AG04450 (cell line): ENCODE data around the gene NUDT9. TPM values are rescaled to one million over a fixed set of nuclear protein-coding genes. Genes with fewer than 3 reads are reported as not detected.
"Not testable (repeated sequence)": the region's sequence is repeated elsewhere in the genome, so short reads cannot be mapped to it uniquely, and the experiment has no call there.

Source experiments
- CTCF ChIA-PET: fragments of 300-600, 350-600 bp; formaldehyde crosslinking; extraction: SDS; loops from one replicate; lab custom pipeline; 2022; ENCODE audit warnings: antibody characterized with exemption, inconsistent platforms; lab: Charles Lee
- POLR2A ChIA-PET: fragments of 350-600 bp; formaldehyde crosslinking; extraction: SDS; loops from one replicate; lab custom pipeline; 2021; ENCODE audit warnings: antibody characterized with exemption, inconsistent platforms; lab: Yijun Ruan, JAX
- DNase-seq: peaks from one replicate; pipeline ENCODE4 v3.0.0-alpha.2; 2011; ENCODE audit warnings: low read depth, low spot score
- H3K27ac ChIP-seq: one replicate; pipeline ENCODE4 v1.5.1; 2012; ENCODE audit warnings: low read depth, low read length, control low read depth
- H3K27me3 ChIP-seq: one replicate; pipeline ENCODE4 v1.6.0; 2012; ENCODE audit warnings: low read length; ENCODE audit not compliant: control insufficient read depth, insufficient read depth
- H3K4me3 ChIP-seq: 2 replicates; pipeline ENCODE4 v1.5.1; 2011; ENCODE audit warnings: mild to moderate bottlenecking, low read depth, low read length, control low read depth
- H3K9me3 ChIP-seq: 2 replicates; pipeline ENCODE4 v1.5.1; 2012; ENCODE audit warnings: low read length; ENCODE audit not compliant: control insufficient read depth, insufficient read depth
- polyA plus RNA-seq: library from polyadenylated mRNA; depleted of rRNA; stranded (reverse); fragments of >200 nt; gene quantifications from 2 replicates; pipeline ENCODE4 v1.2.3, GENCODE V29; 2011
- TF ChIP-seq, protein P1 (sequence below): IDR thresholded peaks from 2 replicates; pipeline ENCODE4 v1.5.1; 2011; ENCODE audit warnings: low read depth, low read length, control low read depth, inconsistent platforms

NUDT9 gene
- polyA plus RNA-seq, 1 experiment, result 31.4 TPM

DNA sequence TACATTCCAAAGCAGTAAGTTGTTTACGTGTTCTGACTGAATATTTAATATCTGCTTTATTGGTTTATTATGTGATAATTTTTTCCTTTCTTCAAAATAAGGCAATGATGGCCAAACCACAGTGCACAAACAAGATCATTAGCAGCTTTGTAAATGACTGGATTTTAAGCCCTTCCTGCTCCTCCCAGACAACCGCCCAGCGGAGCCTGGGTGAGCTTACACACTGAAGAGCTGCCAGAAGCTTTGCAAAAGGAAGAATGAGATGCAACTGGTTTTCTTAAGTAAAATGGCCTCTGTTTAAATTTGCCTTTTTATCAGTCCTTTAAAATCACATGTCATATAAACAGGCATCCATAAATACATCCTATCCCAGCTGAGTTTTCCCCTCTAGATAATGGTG, 54.6 kb downstream of the NUDT9 start:
- CTCF ChIA-PET, result interaction anchor here (1.0 to 1.5 kb wide), 3 partner anchors 10 to 101 kb away, joined by 3 to 5 read pairs (median 4); no protein-coding TSS in a partner anchor
- no peak for DNase-seq

DNA sequence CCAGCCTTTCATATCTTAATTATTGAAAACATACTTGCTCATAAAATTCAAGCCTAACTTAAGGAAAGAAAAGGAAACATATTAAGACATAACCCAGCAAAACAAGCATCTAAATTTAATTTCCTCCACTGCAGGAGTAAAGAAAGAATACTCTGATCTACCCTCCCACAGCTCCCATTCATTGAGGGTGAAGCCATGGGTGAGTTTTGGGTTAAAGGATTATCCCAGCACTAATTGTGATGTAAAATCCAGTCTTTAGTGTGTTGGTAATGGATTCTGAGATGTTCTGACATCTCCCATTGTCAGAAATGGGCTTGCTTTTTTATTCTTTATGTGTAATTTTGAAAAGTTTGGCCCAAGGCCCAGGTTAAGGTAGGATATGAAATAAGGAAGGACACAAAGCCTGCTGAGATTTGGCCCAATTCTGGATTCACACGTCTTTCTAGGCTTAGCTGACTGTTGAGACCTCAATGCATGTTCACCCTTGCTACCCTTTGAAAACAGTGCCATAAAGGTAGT, 56.4 kb downstream of the NUDT9 start:
- Histone ChIP-seq H3K4me3 (no peak overlapping the region), H3K27ac (no peak overlapping the region), H3K27me3 (no peaks in the 10 kb centered on the region), H3K9me3 (no peaks in the 10 kb centered on the region)
- ChIA-PET POLR2A (no interaction called here), CTCF (interaction anchor here (0.7 to 3.1 kb wide), 2 partner anchors 12 to 13 kb away, joined by 4 to 11 read pairs; no protein-coding TSS in a partner anchor)
- TF ChIP-seq, protein P1, sequence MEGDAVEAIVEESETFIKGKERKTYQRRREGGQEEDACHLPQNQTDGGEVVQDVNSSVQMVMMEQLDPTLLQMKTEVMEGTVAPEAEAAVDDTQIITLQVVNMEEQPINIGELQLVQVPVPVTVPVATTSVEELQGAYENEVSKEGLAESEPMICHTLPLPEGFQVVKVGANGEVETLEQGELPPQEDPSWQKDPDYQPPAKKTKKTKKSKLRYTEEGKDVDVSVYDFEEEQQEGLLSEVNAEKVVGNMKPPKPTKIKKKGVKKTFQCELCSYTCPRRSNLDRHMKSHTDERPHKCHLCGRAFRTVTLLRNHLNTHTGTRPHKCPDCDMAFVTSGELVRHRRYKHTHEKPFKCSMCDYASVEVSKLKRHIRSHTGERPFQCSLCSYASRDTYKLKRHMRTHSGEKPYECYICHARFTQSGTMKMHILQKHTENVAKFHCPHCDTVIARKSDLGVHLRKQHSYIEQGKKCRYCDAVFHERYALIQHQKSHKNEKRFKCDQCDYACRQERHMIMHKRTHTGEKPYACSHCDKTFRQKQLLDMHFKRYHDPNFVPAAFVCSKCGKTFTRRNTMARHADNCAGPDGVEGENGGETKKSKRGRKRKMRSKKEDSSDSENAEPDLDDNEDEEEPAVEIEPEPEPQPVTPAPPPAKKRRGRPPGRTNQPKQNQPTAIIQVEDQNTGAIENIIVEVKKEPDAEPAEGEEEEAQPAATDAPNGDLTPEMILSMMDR, result no peak
- DNase-seq, result no peak

More for the DNA sequence above, 54.6 kb downstream of the NUDT9 start:
- TF ChIP-seq, protein P1, result no peak
- H3K4me3 ChIP-seq, result no peak overlapping the region
- H3K27ac ChIP-seq, result no peak overlapping the region
- H3K9me3 ChIP-seq, result no peaks in the 10 kb centered on the region
- POLR2A ChIA-PET, result no interaction called here
- H3K27me3 ChIP-seq, result no peaks in the 10 kb centered on the region

GRCh38 chr4:87481377-87481776, 59.0 kb downstream of the NUDT9 start:
- TF ChIP-seq, protein P1, result no peak
- no peak overlapping the region for H3K4me3 ChIP-seq
- no peak overlapping the region for H3K27ac ChIP-seq
- H3K9me3 ChIP-seq, result no peaks in the 10 kb centered on the region
- DNase-seq, result no peak
- no peaks in the 10 kb centered on the region for H3K27me3 ChIP-seq
- ChIA-PET POLR2A (no interaction called here), CTCF (interaction anchor here (1.1 kb wide), 1 partner anchor 16 kb away, joined by 4 read pairs; no protein-coding TSS in a partner anchor)

- DNase-seq, H3K27me3 ChIP-seq, H3K4me3 ChIP-seq, H3K27ac ChIP-seq, POLR2A ChIA-PET, H3K9me3 ChIP-seq, CTCF ChIA-PET: not testable (repeated sequence)
These were observed 60.9 kb downstream of the NUDT9 start for GRCh38 chr4:87483247-87483646.

DNA sequence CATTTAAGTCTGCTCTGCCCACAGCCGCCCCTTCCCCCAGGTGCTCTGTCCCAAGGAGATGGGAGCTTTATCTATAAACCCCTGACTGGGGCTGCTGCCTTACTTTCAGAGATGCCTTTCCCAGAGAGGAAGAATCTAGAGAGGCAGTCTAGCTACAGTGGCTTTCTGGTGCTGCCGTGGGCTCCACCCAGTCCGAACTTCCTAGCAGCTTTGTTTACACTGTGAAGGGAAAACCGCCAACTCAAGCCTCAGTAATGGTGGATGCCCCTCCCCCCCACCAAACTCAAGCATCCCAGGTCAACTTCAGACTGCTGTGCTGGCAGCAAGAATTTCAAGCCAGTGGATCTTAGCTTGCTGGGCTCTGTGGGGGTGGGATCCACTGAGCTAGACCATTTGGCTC, 66.3 kb downstream of the NUDT9 start:
- POLR2A ChIA-PET, CTCF ChIA-PET, H3K27me3 ChIP-seq, H3K27ac ChIP-seq, H3K4me3 ChIP-seq, DNase-seq: not testable (repeated sequence)
- peaks cover 11% of the 10 kb centered on the region for H3K9me3 ChIP-seq

DNA sequence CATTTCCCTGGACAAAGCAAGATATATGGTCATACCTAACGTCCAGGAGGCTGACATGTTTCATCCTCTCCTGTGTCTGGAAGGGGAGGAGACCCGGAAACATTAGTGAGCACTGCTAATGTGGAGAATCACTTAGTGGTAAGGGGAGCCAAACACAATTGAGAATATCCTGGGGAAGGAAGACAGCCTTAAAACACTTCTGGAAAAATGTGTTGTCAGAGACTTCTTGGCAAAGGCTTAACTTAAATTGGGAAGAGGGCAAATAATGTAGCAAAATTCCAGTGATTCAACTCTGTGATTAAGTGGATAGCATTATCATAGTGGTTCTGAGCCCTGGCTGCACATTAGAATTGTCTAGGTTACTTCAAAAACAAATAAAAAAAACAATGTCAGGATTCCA, 67.3 kb downstream of the NUDT9 start:
- Histone ChIP-seq H3K9me3 (peaks cover 11% of the 10 kb centered on the region), H3K27ac (no peak overlapping the region), H3K4me3 (no peak overlapping the region), H3K27me3 (no peaks in the 10 kb centered on the region)
- TF ChIP-seq, protein P1, result no peak
- POLR2A ChIA-PET, result no interaction called here
- no peak for DNase-seq
- CTCF ChIA-PET, result no interaction called here
